Gastrocnemius medialis (tissue), 4 donors: ENCODE results near the gene RB1.

Source experiments
- POLR2A ChIP-seq, 2 donors: fragments of 450-650 bp; IDR thresholded peaks; one replicate each; pipeline ENCODE4 v1.6.1; 2017; ENCODE audit warnings: antibody characterized with exemption in 2 of 2, mild to moderate bottlenecking in 2 of 2, moderate library complexity in 2 of 2
- TF ChIP-seq, protein P1 (sequence below), 5 experiments: fragments of 450-650 bp in 3 of 5; fragments of 200-600 bp in 2 of 5; sonication (generic) in 2 of 5; IDR thresholded peaks in 4 of 5; conservative IDR thresholded peaks in 1 of 5; 1 replicate in 4 of 5; 2 replicates in 1 of 5; pipeline ENCODE4 v1.5.1; 2016 to 2019; ENCODE audit warnings: antibody characterized with exemption in 5 of 5, mild to moderate bottlenecking in 3 of 5, moderate library complexity in 3 of 5

DNA sequence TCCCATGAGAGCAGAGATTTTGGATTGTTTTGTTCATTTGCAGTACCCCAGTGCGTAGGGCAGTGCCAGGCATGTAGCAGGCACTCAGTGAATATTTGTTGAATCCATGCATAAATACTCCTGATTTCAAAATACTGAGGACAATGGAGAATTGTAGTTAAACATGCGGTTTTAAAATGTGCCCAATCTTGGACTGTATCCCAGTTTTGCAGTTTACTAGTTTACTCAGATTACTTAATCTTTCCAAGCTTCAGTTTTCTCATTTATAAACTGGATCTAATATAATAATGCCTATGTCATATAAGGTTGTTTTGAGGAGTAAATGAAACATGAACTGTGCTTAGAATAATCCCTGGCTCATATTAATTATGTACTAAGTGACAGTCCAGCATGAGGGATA is 190.3 kb downstream of the RB1 start:
- TF ChIP-seq, protein P1, sequence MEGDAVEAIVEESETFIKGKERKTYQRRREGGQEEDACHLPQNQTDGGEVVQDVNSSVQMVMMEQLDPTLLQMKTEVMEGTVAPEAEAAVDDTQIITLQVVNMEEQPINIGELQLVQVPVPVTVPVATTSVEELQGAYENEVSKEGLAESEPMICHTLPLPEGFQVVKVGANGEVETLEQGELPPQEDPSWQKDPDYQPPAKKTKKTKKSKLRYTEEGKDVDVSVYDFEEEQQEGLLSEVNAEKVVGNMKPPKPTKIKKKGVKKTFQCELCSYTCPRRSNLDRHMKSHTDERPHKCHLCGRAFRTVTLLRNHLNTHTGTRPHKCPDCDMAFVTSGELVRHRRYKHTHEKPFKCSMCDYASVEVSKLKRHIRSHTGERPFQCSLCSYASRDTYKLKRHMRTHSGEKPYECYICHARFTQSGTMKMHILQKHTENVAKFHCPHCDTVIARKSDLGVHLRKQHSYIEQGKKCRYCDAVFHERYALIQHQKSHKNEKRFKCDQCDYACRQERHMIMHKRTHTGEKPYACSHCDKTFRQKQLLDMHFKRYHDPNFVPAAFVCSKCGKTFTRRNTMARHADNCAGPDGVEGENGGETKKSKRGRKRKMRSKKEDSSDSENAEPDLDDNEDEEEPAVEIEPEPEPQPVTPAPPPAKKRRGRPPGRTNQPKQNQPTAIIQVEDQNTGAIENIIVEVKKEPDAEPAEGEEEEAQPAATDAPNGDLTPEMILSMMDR (IDR thresholded peaks at IDR 0.05 in 4 of 5, conservative IDR thresholded peaks at IDR 0.05 in 1 of 5): no peak
- TF ChIP-seq POLR2A (IDR thresholded peaks at IDR 0.05): no peak
